GM18858 (cell line): ENCODE data around the gene F11R.
"Not testable (repeated sequence)": the region's sequence is repeated elsewhere in the genome, so short reads cannot be mapped to it uniquely, and the experiment has no call there.

Source experiments
- ATAC-seq: cut with Tn5 transposase; IDR thresholded peaks from one replicate; pipeline ENCODE4 v1.9.1; 2021; ENCODE audit not compliant: unreplicated experiment

Gene F11R

DNA sequence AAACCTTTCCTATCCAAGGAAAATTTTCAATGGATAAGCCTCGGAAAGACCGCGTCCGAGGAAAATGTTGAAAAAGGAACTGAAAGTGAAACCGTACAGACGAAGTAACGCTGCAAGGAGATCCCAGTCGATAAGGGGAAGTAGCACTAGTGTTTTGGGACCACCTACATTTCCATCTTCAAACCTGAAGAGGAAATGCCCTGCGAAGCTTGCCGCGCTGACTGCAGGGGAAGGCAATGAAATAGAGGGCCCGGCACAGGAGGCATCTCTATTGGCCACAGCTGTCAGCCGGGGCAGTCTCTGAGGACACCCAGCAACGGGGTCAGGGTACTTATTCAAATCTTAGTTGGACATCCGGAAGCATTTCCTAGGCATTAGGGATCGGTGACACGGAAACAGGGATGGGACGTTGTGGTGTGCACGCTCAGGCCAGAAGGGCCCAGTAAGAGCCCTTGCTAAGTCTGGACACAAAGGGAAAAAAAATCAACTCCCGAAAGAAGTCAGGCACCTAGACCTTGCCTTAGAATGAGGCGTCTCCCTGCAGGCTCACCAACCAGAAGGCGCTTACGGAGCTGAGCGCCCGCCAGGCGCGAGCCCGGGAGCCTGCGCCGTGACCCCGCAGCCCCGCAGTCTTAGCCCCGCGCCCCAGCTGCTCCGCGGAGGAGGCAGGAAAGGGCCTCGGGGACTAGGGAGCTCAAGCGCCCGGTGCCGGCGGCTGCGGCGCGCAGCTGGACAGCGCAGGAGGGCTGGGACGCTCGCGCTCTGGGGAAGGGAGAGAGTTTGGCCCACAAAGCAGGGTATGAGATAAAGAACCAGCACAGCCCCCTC is 24.2 kb upstream of the F11R start:
- peak; percentile 34 for ATAC-seq

DNA sequence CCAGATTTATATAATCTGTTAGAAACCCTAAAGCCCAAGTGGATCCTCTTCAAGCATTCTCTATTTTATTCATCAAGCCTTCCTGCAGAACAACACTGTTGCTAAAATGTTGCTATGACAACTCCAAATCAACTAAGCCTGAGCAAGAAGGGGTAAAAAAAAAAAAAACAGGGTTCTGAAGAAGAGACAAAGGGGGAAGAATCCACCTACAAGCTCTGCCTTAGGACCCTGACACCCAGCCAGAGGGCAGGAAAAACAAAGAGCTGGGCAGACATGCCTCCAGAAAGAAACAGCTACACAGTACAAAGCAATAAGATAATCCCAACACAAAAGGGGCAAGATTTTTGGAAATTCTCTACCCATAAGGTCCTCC is 23.6 kb upstream of the F11R start:
- peak; percentile 6 for ATAC-seq

DNA sequence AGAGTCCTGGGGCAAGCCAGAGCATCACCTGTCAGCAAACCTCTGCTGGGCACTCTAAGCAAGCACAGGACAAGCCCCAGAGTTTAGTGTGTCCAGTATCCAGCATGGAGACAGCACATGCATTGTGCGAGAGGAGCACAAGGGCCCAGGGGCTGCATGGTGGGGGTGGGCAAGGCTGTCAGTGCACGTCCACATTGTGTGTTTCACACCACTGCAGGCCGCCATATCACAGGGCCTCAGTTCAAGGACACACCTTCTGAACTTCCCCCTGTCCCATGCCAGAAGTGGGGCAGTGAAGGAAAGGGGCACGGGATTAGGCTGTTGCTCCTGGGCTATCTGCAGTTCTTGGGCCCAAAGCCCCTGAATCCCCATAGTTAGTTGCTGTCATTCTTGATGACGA is 18.6 kb upstream of the F11R start:
- ATAC-seq = no peak

DNA sequence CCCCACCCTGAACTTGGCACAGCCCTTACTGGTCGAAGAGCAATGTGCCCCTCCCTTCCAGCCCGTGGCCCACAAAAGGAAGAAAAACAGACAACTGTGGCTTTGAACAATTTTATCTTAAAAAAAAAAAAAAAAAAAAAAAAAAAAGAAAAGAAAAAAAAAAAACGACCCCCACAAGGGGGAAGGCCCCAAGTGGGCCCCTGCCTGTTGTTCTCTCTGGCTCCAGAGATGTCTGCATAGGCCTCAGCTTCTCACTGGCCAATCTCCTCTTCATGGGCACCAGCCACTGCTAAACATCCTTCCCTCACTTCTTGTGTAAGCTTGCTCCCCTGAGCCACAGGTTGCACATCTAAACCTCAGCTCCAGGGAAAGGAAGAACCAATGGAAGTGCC is 18.2 kb upstream of the F11R start:
- no peak for ATAC-seq

DNA sequence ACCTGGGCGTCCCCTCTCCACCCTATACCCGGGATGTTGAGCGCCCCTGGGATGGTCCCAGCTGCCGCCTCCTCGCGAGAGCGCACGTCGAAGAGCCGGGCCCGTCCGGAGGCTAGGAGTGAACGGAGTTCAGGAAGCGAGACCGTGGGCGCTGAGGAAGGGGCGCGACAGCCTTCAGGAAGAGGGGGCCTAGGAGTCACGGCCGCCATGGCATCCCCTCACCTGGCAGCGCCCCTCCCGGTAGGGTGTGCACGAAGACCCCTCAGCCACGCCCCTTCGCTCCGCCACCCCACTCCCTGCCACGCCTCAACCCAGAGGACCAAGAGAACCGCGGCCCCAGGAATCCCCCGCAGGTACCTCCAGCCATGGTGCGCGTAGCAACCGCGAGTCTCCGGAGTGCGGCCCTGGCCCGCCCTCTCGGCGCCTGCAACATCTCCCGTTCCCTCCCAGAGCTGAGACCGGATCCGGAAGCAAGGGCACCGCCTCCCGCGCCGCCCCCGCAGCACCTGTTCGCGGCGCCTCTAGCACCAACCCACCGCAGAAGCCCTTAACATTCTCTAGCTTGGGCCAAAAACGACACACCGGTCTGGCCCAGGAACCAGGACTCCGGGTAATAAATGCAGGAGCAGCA is 17.7 kb upstream of the F11R start, which contains the start of gene TSTD1:
Gene TSTD1, minus strand, starts transcription at position 442 of the 631 bp plus-strand sequence. Its CDS starts 75 bp downstream, at position 367.
- peak; percentile 63 for ATAC-seq

DNA sequence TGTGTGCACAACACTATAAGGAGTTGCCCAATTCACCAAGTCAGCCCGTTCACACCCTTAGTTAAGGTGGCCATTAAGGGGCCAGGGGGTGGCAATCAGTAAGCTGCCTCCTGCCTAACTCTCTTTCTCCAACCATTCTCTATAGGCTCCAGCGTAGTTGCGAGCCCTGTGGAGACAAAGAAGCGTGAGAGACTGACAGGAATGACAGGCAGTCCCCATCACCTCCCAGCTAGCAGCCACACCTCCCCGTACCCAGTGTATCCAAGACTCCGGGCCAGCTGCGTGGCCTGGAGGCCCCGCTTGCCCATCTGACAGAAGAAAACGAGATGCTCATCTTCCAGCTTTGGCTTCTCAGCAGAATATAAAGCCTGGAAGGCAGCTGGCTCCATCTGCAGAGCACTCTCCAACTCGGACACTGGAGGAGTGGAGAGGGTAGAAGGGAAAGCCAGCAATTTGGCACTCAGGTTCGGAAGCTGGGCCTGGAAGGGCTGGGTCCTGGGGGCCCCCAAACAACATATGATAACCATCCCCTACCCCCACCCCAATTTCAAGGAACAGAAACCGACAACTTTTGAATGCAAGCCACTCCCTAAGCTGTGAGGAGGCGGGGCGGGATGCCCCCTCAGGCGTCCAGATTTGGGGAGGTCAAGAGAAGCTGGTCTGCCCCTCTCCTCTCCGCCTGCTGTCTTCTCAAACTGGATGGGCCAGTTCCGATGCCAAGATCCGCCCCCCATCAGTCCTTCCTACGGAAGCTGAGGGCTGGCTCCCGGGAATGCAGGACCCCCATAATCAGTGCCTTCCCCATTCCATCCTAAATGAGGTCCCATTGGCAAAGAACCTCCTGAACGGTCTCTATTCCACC is 16.9 kb upstream of the F11R start:
- ATAC-seq = no peak

DNA sequence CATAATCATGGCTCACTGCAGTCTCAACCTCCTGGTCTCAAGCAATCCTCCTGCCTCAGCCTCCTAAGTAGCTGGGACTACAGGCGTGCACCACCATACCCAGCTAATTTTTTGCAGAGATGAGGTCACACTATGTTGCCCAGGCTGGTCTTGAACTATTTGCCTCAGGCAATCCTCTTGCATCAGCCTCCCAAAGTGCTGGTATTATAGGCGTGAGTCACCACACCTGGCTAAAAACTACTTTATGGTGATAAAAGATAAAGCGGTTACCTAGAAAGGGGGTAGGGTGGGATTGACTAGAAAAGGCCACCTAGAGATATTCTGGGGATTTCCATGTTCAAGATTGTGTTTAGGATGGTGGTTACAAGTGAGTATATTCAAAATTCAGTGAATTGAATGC is 12.8 kb upstream of the F11R start:
- ATAC-seq = no peak

DNA sequence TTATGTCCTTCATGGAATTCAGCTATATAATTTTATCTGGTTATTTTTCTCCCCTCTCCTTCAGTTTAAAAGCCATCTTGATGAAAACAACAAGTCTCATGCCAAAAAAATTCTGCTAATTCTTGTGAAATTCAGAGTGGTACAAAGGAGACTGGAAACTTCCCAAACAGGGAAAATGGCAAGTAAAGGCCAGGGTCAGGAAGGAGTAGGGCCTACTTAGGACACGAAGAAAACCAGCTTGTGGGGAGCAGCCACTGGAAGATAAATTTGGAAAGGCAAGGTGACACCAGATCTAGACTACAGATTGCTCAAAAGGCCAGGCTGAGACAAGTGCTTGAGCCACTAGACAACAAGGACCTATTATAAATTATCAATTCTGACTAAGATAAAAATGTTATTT is 11.5 kb upstream of the F11R start:
- no peak for ATAC-seq

DNA sequence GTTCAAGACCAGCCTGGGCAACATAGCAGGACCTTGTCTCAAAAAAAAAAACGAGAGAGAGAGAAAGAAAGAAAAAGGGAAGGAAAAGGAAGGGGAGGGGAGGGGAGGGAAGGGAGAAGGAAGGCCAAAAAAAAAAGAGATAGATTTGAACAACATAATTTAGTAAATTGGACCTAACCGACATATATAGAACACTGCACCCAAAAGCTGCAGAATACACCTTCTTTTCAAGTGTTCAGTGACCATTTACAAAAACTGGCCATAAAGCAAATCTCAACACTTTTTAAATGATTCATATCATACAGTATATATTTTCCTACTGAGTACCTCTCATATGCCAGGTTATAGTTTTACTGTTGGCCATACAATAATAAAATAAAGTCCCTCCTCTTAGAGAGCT is 10.9 kb upstream of the F11R start:
- ATAC-seq = no peak

DNA sequence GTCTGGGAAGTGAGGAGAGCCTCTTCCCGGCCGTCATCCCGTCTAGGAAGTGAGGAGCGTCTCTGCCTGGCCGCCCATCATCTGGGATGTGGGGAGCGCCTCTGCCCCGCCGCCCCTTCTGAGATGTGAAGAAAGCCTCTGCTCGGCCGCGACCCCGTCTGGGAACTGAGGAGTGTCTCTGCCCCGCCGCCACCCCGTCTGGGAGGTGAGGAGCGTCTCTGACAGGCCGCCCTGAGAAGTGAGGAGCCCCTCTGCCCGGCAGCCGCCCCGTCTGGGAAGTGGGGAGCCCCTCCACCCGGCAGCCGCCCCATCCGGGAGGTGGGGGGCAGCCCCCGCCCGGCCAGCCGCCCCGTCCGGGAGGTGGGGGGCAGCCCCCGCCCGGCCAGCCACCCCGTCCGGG is 8.5 kb upstream of the F11R start:
- not testable (repeated sequence) for ATAC-seq

DNA sequence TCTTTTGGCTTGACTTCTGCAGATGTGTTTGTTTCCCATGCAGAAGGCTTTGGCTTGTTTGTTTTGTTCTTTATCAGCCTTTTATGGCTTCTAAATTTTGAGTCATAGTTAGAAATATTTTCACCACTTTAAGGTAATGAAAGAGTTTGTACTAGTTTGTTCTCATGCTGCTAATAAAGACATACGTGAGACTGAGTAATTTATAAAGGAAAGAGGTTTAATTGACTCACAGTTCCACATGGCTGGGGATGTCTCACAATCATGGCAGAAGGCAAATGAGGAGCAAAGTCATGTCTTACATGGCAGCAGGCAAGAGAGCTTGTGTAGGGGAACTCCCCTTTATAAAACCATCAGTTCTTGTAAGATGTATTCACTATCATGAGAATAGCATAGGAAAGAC is 6.0 kb upstream of the F11R start:
- not testable (repeated sequence) for ATAC-seq

DNA sequence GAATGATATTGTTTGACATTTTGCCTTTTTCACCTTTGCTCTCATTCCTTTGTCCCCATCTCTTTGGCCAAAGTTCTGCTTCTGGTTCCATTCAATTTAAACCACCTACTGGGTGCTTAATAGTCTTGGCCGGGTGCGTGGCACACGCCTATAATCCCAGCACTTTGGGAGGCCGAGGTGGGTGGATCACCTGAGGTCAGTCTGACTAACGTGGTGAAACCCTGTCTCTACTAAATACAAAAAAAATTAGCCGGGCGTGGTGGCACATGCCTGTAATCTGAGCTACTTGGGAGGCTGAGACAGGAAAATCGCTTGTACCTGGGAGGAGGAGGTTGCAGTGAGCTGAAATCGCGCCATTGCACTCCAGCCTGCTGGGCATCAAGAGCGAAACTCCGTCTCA is 1.5 kb upstream of the F11R start:
- ATAC-seq = not testable (repeated sequence)

DNA sequence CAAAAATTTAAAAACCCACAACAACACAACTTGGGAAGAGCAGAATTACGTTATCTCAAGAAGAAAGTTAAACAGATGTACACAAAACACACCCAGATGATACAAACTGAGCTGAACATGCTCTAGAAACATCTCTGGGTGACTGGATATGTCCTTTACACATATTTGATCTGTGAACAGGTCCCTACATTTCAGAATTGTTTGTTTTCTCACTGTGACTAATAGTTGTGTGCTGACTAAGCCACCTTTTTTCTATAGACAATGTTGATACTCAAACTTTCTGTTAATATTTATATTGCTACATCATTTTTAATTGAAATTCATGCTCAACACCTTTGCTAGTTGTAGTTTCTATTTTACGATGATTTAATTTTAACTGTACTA is 1.0 kb upstream of the F11R start:
- ATAC-seq = no peak

DNA sequence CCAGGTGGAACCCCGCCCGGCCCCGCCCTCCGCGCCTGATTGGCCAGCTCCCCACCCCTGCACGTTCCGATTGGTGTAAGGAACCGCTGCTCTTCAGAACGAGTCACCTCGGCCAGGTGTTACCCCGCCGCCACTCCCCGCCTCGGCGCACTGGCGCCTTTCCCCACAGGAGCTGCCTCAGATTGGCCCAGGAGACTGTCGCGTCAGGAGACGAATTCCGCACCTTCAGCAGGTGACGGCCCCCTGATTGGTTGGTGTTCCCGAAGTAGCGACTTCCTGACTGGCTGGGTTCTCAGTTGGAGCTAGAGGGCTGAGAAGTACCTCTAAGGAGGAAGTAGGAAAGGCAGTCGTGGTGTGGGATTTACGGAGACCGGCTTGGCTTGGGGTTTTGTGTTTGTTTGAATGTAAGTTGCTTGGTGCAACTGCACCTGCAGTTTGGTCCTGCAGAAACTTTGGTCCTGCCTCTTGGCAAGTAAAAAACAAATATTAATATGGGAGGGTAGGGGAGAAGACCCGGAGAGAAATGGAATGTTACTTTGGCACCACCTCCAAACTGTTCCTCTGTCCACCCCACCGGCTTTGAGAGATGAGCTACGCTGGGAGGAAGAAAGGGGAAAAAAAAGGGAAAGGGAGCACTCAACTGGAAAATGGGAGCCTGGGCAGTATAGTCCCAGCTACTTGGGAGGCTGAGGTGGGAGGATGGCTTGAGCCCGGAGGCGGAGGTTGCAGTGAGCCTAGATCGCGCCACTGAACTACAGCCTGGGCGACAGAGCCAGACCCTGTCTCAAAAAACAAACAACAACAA is 415 bp upstream of the F11R start:
- ATAC-seq = peak; percentile 66

DNA sequence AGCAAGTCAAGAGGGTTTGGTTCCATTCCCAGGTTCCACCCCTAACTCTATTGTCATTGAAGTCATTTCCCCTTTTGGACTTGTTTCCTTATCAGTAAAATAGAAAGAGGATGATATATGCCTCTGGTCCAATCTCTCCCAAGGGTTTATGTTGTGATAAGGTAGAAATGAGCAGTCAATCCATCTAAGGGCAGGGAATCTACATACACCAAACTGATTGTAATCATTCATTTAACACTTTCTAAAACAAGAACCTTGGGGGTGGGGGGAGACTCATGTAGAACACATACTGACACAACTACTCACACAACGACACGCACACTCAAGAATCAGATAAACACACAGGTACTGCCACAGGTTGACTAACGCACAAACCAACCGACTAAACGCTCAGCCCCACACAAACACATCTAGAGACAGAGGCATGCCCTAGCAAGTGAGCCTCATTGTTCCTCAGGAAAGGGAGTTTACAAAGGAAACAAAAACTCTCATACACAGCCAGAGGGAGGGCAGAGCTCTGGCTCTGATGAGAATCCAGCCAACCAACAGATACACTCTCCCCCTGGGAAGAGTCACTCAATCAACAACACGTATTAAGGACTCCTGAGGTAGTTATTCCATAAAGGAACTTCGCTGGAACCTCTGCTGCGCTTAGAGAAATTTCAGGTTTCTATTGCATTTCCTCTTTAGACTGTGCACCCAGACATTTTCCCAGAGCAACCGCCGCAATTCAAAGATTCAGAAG is 1.0 kb downstream of the F11R start:
- ATAC-seq = no peak

DNA sequence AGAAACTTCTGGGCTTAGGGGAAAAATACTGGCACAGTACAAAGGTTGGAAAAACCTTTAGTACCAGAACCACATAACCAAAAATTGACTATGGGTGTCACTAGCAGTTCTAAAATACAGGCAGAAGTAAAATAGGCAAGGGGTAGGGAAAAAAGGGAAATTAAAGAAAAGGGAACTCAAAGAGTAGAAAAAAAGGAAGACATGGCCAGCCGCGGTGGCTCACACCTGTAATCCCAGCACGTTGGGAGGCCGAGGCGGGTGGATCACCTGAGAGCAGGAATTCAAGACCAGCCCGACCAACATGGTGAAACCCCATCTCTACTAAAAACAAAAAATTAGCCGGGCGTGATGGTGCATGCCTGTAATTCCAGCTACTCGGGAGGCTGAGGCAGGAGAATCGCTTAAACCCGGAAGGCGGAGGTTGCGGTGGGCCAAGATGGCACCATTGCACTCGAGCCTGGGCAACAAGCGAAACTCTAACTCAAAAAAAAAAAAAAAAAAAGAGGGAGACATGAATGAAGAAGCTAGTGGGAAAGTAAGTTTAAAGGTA is 1.8 kb downstream of the F11R start:
- ATAC-seq = not testable (repeated sequence)

DNA sequence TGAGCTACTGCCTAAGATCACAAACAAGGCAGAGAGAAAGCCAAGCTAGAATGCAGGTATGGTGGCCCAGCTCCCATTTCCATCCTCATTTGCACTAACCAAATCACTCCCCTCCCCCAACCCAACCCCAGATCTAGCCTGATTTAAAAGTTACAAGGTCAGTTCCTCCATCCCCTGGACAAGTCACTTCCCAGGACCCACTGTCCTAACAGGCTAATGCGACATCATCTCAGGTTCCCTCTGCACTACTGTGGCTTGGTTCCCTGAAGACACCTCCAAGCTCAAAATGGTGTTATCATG is 2.4 kb downstream of the F11R start:
- ATAC-seq = no peak

DNA sequence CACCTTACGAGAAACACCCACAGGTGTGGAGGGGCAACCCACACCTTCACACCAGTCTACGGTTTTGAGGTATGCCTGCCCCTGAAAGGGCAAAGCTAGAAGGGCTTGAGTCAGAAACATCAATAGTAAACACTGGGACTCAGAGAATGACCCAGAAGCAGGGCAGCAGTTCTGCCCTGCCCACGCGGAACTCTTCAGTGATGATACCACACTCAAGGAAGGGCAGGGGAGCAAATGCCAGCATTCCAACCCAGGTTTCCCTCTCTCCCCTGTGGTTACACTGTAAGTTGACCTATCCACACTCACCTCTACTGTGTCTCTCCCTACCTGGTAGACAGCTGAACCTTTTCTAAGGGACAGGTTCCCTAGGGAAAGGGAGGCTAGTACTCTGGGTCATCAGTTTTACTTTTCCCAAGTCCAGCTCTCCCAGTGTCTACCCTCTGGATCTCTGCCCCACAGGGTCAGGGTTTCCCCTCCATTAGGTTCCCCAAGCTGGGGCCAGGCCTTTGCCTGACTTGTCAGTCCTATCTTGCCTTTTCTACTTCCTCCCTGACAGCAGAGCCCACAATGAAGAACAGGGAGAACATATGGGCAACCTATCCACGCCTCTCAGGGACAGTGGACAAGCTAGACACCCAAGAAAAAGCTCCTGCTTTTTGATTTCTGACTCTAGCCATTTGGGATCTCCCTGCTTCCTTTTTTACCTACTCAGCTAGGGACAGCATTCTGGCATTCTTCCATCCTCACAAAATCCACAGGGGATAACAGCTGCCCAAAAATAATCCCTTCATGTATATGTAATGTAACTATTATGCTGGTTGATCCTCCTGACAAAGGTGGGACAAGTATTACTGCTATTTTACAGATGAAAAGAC is 3.0 kb downstream of the F11R start:
- ATAC-seq = no peak

DNA sequence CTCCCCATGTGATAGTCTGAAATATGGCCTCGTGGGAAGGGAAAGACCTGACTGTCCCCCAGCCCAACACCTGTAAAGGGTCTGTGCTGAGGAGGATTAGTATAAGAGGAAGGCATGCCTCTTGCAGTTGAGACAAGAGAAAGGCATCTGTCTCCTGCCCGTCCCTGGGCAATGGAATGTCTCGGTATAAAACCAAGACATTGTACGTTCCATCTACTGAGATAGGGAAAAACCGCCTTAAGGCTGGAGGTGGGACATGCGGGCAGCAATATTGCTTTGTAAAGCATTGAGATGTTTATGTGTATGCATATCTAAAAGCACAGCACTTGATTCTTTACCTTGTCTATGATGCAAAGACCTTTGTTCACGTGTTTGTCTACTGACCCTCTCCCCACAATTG is 3.8 kb downstream of the F11R start:
- ATAC-seq = not testable (repeated sequence)
